Hematopoietic multipotent progenitor cell (in vitro differentiated cells): ENCODE measurements around the gene TOMM70. TPM values are rescaled to one million over a fixed set of nuclear protein-coding genes. Genes with fewer than 3 reads are reported as not detected.
"Not testable (repeated sequence)": the region's sequence is repeated elsewhere in the genome, so short reads cannot be mapped to it uniquely, and the experiment has no call there.

Experiments used
- DNase-seq, 3 donors: peaks; one replicate each; pipeline ENCODE4 v3.0.0-alpha.2; 2011 to 2015; ENCODE audit warnings: low read depth in 2 of 3, low spot score in 2 of 3
- total RNA-seq: library from RNA; depleted of rRNA; stranded (reverse); fragments of >200 nt; gene quantifications from one replicate; pipeline ENCODE4 v1.2.3, GENCODE V29; 2012

The TOMM70 gene
- total RNA-seq, 1 donor = 16.2 TPM

DNA sequence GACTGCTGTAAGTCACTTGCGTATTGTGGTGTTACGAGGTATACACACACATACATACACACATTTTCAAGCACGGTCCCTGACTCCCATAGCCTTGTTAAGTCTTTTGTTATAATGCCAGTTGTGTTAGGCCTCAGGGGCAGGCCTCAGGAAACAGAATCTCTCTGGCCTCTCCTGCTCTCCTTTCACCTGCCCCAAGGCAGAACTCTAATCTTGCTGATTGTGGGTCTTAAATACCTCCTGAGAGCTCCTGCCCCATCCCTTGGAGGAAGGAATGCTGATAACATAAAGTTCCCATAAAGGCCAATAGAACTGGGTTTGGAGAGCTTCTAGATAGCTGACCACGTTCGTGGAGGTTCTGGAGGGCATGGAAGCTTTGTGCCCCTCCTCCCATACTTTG is 70.2 kb downstream of the TOMM70 start:
- DNase-seq = no peak

DNA sequence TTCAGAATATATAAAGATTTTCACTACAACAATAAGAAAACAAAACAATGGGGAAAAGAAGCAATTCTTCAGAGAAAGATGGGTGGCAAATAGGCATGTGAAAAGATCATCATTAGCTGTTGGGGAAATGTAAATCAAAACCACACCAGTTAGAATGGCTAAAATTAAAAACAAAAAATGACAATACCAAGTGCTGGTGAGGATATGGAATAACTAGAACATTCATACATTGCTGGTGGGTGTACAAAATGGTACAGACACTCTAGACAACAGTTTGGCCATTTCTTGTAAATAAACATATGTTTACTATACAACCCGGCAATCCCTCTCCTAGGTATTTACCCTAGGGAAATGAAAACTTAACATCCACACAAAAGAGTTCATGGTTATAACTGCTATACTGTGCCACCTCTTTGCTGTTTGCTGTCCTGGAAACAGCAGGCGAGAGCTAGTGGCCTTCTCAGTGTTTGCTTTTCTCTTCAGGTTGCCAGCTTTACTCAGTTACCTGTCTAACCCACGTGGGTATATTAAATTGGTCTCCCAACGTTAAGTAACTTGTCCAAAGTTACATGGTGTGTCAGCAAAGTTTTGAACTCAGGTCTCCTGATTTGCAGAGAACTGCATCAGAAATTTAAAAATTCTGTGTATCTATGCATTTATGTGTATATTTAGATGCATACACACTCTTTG is 70.9 kb downstream of the TOMM70 start:
- no peak for DNase-seq

DNA sequence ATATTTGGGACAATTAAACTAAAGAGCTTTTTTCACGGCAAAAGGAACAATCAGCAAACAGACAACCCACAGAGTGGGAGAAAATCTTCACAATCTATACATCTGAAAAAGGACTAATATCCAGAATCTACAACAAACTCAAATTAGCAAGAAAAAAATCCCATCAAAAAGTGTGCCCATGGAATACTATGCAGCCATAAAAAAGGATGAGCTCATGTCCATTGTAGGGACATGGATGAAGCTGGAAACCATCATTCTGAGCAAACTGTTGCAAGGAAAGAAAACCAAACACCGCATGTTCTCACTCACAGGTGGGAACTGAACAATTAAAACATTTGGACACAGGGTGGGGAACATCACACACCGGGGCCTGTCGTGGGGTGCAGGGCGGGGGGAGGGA is 73.5 kb downstream of the TOMM70 start:
- DNase-seq = not testable (repeated sequence)

DNA sequence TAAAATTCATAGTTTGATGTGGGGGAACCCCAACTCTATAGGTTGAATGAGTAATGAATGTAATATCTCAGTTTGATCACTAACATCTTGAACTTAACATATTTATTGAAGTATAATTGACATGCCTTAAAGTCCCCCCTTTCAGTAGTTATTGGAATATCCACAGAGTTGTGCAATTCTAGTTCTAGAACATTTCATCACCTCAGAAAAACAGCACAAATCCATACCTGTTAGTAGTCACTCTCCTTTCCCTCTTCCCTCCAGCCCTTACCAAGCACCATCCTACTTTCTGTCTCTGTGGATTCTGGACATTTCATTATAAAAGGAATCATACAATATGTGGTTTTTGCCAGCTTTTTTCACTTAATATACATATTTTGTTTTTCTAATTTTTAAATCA is 75.1 kb downstream of the TOMM70 start:
- DNase-seq = no peak

DNA sequence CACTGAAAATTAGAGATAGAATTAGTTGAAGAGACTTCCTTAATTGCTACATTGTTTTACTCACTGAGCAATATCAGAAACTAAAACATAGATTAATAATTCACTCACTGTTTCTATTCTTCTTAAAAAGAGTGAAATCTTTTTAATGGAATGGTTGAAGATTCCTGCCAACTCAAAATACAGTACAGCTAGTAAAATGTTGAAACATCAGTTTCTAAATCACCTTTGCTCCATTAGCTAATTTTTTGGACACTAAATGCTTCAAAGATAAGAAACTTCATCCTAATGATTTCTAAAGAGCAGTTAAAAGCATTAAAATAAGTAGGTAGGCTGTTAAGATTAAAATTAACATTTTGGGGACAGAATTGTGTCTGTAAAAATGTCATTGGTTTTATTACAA is 76.8 kb downstream of the TOMM70 start:
- DNase-seq = no peak

DNA sequence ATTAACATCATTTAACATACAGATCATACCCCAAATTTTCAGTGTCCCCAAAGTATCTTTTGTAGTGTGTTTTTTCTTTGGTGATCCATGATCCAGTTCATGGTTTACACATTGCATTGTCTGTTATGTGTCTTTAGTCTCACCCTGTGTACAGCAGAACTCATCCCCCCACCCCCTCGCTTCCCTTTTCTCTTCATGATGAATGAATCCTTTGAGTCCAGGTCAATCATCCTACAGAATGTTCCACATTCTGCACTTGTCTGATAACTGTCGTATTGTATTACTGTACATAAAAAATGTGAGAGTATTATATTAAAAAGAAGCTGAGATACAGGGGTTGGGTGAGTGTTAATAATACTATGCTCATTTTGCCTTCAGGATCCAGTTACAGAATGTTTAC is 80.9 kb downstream of the TOMM70 start:
- no peak for DNase-seq

DNA sequence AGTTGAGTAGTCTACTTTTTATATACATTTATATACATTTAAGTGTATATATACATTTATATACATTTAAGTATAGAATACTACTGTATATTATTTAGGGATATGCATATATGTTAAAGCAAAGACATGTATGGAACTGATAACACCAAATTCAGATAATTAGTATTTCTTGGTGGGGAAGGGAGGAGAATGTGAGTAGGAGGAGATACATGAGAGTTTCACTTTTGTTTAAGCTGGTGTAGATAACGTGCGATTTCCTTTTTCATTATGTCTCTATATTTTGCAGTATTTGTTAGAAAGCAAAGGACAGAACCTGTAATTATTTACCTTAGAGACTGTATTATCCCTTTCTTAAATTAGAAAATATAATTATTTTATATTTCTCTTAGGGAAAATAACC is 83.0 kb downstream of the TOMM70 start:
- DNase-seq = peak in 1 of 3 donors; percentile 14

DNA sequence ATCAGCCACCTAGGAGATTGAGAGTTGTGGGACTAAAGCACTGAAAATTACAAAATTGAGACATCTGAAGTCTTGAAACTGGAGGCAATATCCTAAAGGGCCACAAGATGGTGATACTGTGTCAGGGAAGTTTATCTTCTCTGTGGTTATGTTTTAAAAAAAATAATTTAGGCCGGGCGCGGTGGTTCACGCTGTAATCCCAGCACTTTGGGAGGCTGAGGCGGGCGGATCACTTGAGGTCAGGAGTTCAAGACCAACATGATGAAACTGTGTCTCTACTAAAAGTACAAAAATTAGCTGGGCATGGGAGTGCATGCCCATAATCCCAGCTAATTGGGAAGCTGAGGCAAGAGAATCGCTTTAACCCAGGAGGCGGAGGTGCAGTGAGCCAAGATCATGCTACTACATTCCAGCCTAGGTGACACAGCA is 84.2 kb downstream of the TOMM70 start:
- DNase-seq = peak; percentile 17 to 79 (median 60)

Other genes with a start within 250 kb of the TOMM70 start
- gene TBC1D23, start 140.1 kb downstream of the TOMM70 start, total RNA-seq = 12.7 TPM
- 14.5 TPM for gene NIT2, start 66.3 kb downstream of the TOMM70 start, total RNA-seq
- gene LNP1, start 450 bp upstream of the TOMM70 start, total RNA-seq = 1.6 TPM
- gene TMEM45A, start 91.5 kb upstream of the TOMM70 start, total RNA-seq = 0.81 TPM
- gene ADGRG7, start 208.5 kb upstream of the TOMM70 start, total RNA-seq = not detected